Esophagus muscularis mucosa (tissue), 4 donors: Measurements from ENCODE around the gene LMX1B. TPM values are rescaled to one million over a fixed set of nuclear protein-coding genes. Genes with fewer than 3 reads are reported as not detected.
A peak's percentile ranks its signal among the peaks of the same experiment; 100 is the strongest.

Source experiments
- DNase-seq: peaks from one replicate; pipeline ENCODE4 v3.0.0-alpha.2; 2017; ENCODE audit errors: extremely low spot score
- H3K27ac ChIP-seq, 4 donors: fragments of 200-600 bp; sonication (generic); replicated peaks in 1 of 4; 1 replicate in 3 of 4; 2 replicates in 1 of 4; pipeline ENCODE4 v1.5.1; 2016 to 2019; ENCODE audit warnings: mild to moderate bottlenecking in 1 of 4
- H3K27me3 ChIP-seq, 4 donors: fragments of 200-600 bp; sonication (generic); one replicate each; pipeline versions ENCODE4 v1.5.1 to v1.6.0; 2016 to 2019
- H3K36me3 ChIP-seq, 4 donors: fragments of 200-600 bp; sonication (generic); one replicate each; pipeline ENCODE4 v1.5.1; 2016 to 2019
- H3K4me1 ChIP-seq, 4 donors: fragments of 200-600 bp; sonication (generic); one replicate each; pipeline ENCODE4 v1.5.1; 2016 to 2019
- H3K4me3 ChIP-seq, 4 donors: fragments of 200-600 bp; sonication (generic); 1 replicate in 2 of 4; 2 replicates in 2 of 4; pipeline ENCODE4 v1.5.1; 2016 to 2019; ENCODE audit warnings: mild to moderate bottlenecking in 4 of 4, moderate library complexity in 1 of 4
- H3K9me3 ChIP-seq, 4 donors: fragments of 200-600 bp; sonication (generic); 1 replicate in 3 of 4; 2 replicates in 1 of 4; pipeline ENCODE4 v1.5.1; 2016 to 2019
- CTCF ChIP-seq, 3 experiments: fragments of 200-600 bp in 2 of 3; fragments of 450-650 bp in 1 of 3; sonication (generic) in 2 of 3; IDR thresholded peaks; one replicate each; pipeline ENCODE4 v1.5.1; 2017 to 2019; ENCODE audit warnings: antibody characterized with exemption in 3 of 3, mild to moderate bottlenecking in 2 of 3, moderate library complexity in 1 of 3
- EP300 ChIP-seq: sonication (generic); formaldehyde crosslinking; IDR thresholded peaks from one replicate; pipeline ENCODE4 v1.6.1; 2017; ENCODE audit warnings: antibody characterized with exemption
- POLR2A ChIP-seq: fragments of 450-650 bp; IDR thresholded peaks from one replicate; pipeline ENCODE4 v1.6.1; 2017; ENCODE audit warnings: antibody characterized with exemption, moderate library complexity, mild to moderate bottlenecking, low read depth
- POLR2AphosphoS5 ChIP-seq, 2 donors: sonication (generic); formaldehyde crosslinking; IDR thresholded peaks; one replicate each; pipeline ENCODE4 v1.6.1; 2017; ENCODE audit warnings: antibody characterized with exemption in 2 of 2
- WGBS: methylation state at CpG from one replicate; pipeline ENCODE4 v1.1.5; 2018; 5-methylcytosine and 5-hydroxymethylcytosine counted together
- intact Hi-C: fragments of 100-400 bp; cut with DNase I; formaldehyde crosslinking; loops from one replicate; pipeline ENCODE4 v1.15.1; 2023
- total RNA-seq, 4 donors: library from RNA; depleted of rRNA; stranded (reverse); fragments of >200 nt; gene quantifications; one replicate each; pipeline versions ENCODE4 v1.1.0 to v1.2.1, GENCODE V29; 2016

LMX1B gene
- total RNA-seq, 4 donors from 2014 or later: under 0.01 to 0.66 (median 0.24) TPM

GRCh38 chr9:126733005-126733404 is 119.3 kb downstream of the LMX1B start:
- Histone ChIP-seq H3K36me3 (no peaks in the 10 kb centered on the region), H3K27ac (no peak overlapping the region), H3K9me3 (peaks cover 0 to 19% (median 9%) of the 10 kb centered on the region in 4 donors), H3K4me1 (no peaks in the 10 kb centered on the region), H3K4me3 (no peak overlapping the region), H3K27me3 (peaks cover 0 to 6% (median 0%) of the 10 kb centered on the region in 4 donors)
- no peak for TF ChIP-seq POLR2A
- TF ChIP-seq EP300: no peak
- TF ChIP-seq CTCF (IDR thresholded peaks at IDR 0.05): no peak
- TF ChIP-seq POLR2AphosphoS5 (IDR thresholded peaks at IDR 0.05): no peak
- DNase-seq: peak; percentile 31
- intact Hi-C loops: no loop called here
- WGBS: 91% methylated on average over 3 of the region's 3 CpGs

- Histone ChIP-seq H3K4me1 (no peaks in the 10 kb centered on the region), H3K9me3 (peaks cover 0 to 19% (median 9%) of the 10 kb centered on the region in 4 donors), H3K27me3 (peaks cover 0 to 6% (median 0%) of the 10 kb centered on the region in 4 donors), H3K27ac (no peak overlapping the region), H3K36me3 (no peaks in the 10 kb centered on the region), H3K4me3 (no peak overlapping the region)
- WGBS: 83% methylated on average over 2 of the region's 2 CpGs
- intact Hi-C loops: no loop called here
- DNase-seq: no peak
- TF ChIP-seq POLR2A (no peak), POLR2AphosphoS5 (IDR thresholded peaks at IDR 0.05) (no peak), EP300 (no peak), CTCF (IDR thresholded peaks at IDR 0.05) (no peak)
These were observed 121.1 kb downstream of the LMX1B start for GRCh38 chr9:126734877-126735276.

- peaks cover 0 to 6% (median 0%) of the 10 kb centered on the region in 4 donors for H3K27me3 ChIP-seq
- no peaks in the 10 kb centered on the region for H3K36me3 ChIP-seq
- no peak overlapping the region for H3K4me3 ChIP-seq
- no peak for TF ChIP-seq POLR2A
- no peak for TF ChIP-seq POLR2AphosphoS5 (IDR thresholded peaks at IDR 0.05)
- no peak for TF ChIP-seq CTCF (IDR thresholded peaks at IDR 0.05)
- TF ChIP-seq EP300: no peak
- intact Hi-C loops: no loop called here
- WGBS: 100% methylated on average over 1 of the region's 1 CpG
- no peak overlapping the region for H3K27ac ChIP-seq
- H3K9me3 ChIP-seq: peaks cover 0 to 19% (median 9%) of the 10 kb centered on the region in 4 donors
- DNase-seq: no peak
- no peaks in the 10 kb centered on the region for H3K4me1 ChIP-seq
These were observed 121.8 kb downstream of the LMX1B start for GRCh38 chr9:126735482-126735881.

GRCh38 chr9:126738553-126738952 is 124.8 kb downstream of the LMX1B start:
- no peak overlapping the region for H3K4me3 ChIP-seq
- 77% methylated on average over 1 of the region's 1 CpG for WGBS
- intact Hi-C loops: no loop called here
- H3K4me1 ChIP-seq: no peaks in the 10 kb centered on the region
- H3K36me3 ChIP-seq: no peaks in the 10 kb centered on the region
- H3K27me3 ChIP-seq: peaks cover 0 to 4% (median 0%) of the 10 kb centered on the region in 4 donors
- peaks cover 0 to 19% (median 9%) of the 10 kb centered on the region in 4 donors for H3K9me3 ChIP-seq
- peak; percentile 60 for DNase-seq
- no peak overlapping the region for H3K27ac ChIP-seq
- TF ChIP-seq CTCF (IDR thresholded peaks at IDR 0.05) (no peak), EP300 (no peak), POLR2A (no peak), POLR2AphosphoS5 (IDR thresholded peaks at IDR 0.05) (no peak)

- no peaks in the 10 kb centered on the region for H3K9me3 ChIP-seq
- DNase-seq: peak; percentile 64
- intact Hi-C loops: no loop called here
- no peak for TF ChIP-seq POLR2AphosphoS5 (IDR thresholded peaks at IDR 0.05)
- TF ChIP-seq POLR2A: no peak
- no peak for TF ChIP-seq CTCF (IDR thresholded peaks at IDR 0.05)
- TF ChIP-seq EP300: no peak
- H3K27me3 ChIP-seq: peaks cover 0 to 28% (median 0%) of the 10 kb centered on the region in 4 donors
- H3K4me1 ChIP-seq: no peaks in the 10 kb centered on the region
- H3K4me3 ChIP-seq: no peak overlapping the region
- no peaks in the 10 kb centered on the region for H3K36me3 ChIP-seq
- WGBS: 60% methylated on average over 5 of the region's 5 CpGs
- no peak overlapping the region for H3K27ac ChIP-seq
These were observed 129.3 kb downstream of the LMX1B start for GRCh38 chr9:126743041-126743440.
